ENCODE results near the gene NXPH1.

Gene NXPH1

DNA sequence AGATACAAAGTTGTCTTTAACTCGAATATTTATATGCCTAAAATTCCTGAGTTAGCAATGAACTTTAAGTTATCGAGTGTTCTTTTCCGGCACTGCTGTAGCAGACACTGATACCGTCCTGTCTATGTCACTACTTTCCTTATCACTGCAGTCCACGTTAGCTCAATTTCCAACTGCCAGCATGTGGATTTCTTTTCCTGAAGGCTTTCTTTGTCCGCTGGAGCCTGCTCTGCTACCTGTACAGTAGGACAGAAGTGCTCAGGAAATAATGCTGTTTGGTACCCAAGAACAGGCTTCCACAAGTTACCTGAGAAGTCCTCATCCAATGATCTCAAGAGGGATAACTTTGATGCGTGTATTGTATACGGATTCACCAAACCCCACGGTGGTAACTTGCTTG lies 329.4 kb downstream of the NXPH1 start:
- Histone ChIP-seq H4K20me1 (ENCODE audit: insufficient read depth, low read length) (no peaks in the 10 kb centered on the region), H2AFZ (ENCODE audit: low read depth, low read length) (no peak overlapping the region), H3K27me3 (ENCODE audit: low read depth, low read length) (no peaks in the 10 kb centered on the region), H3K9ac (ENCODE audit: low read length) (no peak overlapping the region), H3K4me1 (ENCODE audit: low read length) (no peaks in the 10 kb centered on the region), H3K79me2 (ENCODE audit: low read length) (no peaks in the 10 kb centered on the region), H3K36me3 (replicated peaks; ENCODE audit: low read depth, low read length) (no peaks in the 10 kb centered on the region), H3K27ac (ENCODE audit: low read length) (no peak overlapping the region), H3K4me3 (ENCODE audit: low read length) (no peak overlapping the region), H3K4me2 (ENCODE audit: low read length) (no peak overlapping the region), H3K9me3 (ENCODE audit: insufficient read depth, low read length) (no peaks in the 10 kb centered on the region)
- TF ChIP-seq EZH2phosphoT487 (IDR thresholded peaks at IDR 0.05; ENCODE audit: low read depth) = no peak
- TF ChIP-seq, protein P1, sequence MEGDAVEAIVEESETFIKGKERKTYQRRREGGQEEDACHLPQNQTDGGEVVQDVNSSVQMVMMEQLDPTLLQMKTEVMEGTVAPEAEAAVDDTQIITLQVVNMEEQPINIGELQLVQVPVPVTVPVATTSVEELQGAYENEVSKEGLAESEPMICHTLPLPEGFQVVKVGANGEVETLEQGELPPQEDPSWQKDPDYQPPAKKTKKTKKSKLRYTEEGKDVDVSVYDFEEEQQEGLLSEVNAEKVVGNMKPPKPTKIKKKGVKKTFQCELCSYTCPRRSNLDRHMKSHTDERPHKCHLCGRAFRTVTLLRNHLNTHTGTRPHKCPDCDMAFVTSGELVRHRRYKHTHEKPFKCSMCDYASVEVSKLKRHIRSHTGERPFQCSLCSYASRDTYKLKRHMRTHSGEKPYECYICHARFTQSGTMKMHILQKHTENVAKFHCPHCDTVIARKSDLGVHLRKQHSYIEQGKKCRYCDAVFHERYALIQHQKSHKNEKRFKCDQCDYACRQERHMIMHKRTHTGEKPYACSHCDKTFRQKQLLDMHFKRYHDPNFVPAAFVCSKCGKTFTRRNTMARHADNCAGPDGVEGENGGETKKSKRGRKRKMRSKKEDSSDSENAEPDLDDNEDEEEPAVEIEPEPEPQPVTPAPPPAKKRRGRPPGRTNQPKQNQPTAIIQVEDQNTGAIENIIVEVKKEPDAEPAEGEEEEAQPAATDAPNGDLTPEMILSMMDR (IDR thresholded peaks at IDR 0.05; ENCODE audit: low read depth, low read length) = no peak

DNA sequence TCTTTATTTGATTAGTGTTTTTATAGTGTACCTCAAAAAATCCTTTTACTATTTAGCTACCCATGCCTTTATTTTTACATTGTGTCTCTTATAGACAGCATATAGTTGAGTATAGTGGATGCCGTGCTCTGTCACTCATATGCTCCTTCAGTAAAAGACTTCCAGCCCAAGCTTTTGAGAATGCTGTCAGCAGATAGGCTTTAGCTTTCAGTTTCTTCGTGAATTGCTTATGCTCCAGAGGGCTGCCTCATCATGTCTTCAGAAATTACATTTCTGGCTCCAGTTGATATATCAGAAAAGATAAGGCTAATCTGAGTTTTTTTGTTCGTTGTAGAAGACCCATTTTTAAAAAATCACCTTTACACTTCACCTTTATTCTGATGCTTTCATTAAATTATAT lies 332.0 kb downstream of the NXPH1 start:
- TF ChIP-seq, protein P1 (IDR thresholded peaks at IDR 0.05; ENCODE audit: low read depth, low read length) = no peak
- no peak for TF ChIP-seq EZH2phosphoT487 (IDR thresholded peaks at IDR 0.05; ENCODE audit: low read depth)
- H4K20me1 ChIP-seq (ENCODE audit: insufficient read depth, low read length) = no peaks in the 10 kb centered on the region
- H3K4me1 ChIP-seq (ENCODE audit: low read length) = no peaks in the 10 kb centered on the region
- no peaks in the 10 kb centered on the region for H3K79me2 ChIP-seq (ENCODE audit: low read length)
- no peaks in the 10 kb centered on the region for H3K9me3 ChIP-seq (ENCODE audit: insufficient read depth, low read length)
- no peak overlapping the region for H2AFZ ChIP-seq (ENCODE audit: low read depth, low read length)
- H3K36me3 ChIP-seq (replicated peaks; ENCODE audit: low read depth, low read length) = no peaks in the 10 kb centered on the region
- no peak overlapping the region for H3K27ac ChIP-seq (ENCODE audit: low read length)
- no peaks in the 10 kb centered on the region for H3K27me3 ChIP-seq (ENCODE audit: low read depth, low read length)
- H3K4me3 ChIP-seq (ENCODE audit: low read length) = no peak overlapping the region
- no peak overlapping the region for H3K4me2 ChIP-seq (ENCODE audit: low read length)
- H3K9ac ChIP-seq (ENCODE audit: low read length) = no peak overlapping the region

DNA sequence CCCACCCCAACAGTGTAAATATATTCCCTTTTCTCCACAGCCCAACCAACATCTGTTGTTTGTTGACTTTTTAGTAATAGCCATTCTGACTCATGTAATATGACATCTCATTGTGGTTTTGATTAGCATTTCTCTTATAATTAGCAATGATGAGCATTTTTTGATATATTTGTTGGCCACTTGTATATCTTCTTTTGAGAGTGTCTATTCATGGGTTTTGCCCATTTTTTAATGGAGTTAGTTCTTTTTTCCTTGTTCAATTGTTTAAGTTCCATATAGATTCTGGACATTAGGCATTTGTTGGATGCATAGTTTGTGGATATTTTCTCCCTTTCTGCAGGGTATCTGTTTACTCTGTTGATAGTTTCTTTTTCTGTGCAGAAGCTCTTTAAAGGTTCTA lies 340.1 kb downstream of the NXPH1 start:
- Histone ChIP-seq H3K4me1 (ENCODE audit: low read length) (no peaks in the 10 kb centered on the region), H3K4me3 (ENCODE audit: low read length) (no peak overlapping the region), H3K36me3 (replicated peaks; ENCODE audit: low read depth, low read length) (no peaks in the 10 kb centered on the region), H3K27ac (ENCODE audit: low read length) (no peak overlapping the region), H2AFZ (ENCODE audit: low read depth, low read length) (no peak overlapping the region), H3K79me2 (ENCODE audit: low read length) (no peaks in the 10 kb centered on the region), H3K4me2 (ENCODE audit: low read length) (no peak overlapping the region), H3K27me3 (ENCODE audit: low read depth, low read length) (no peaks in the 10 kb centered on the region), H3K9ac (ENCODE audit: low read length) (no peak overlapping the region), H3K9me3 (ENCODE audit: insufficient read depth, low read length) (no peaks in the 10 kb centered on the region), H4K20me1 (ENCODE audit: insufficient read depth, low read length) (no peaks in the 10 kb centered on the region)
- TF ChIP-seq EZH2phosphoT487 (IDR thresholded peaks at IDR 0.05; ENCODE audit: low read depth) = no peak
- TF ChIP-seq, protein P1 (IDR thresholded peaks at IDR 0.05; ENCODE audit: low read depth, low read length) = no peak

DNA sequence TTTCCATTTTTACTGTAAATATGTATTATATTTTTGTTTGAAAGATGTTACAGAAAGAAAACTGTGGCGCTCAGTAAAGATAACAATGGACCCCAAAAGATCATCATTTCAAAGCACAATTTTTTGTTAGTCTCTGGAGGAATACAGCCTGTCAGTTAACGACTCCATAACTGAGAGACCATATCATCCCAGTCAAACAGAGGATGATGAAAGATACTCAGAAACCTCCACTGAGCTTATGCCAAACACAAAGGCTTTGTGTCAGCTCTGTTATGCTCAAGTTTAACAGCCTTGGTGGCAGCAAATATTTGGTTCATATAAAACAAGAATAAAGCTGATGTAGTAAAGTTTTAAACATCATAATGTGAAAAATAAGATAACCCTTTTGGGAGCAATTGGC lies 345.1 kb downstream of the NXPH1 start:
- no peaks in the 10 kb centered on the region for H3K4me1 ChIP-seq (ENCODE audit: low read length)
- no peak overlapping the region for H2AFZ ChIP-seq (ENCODE audit: low read depth, low read length)
- H3K79me2 ChIP-seq (ENCODE audit: low read length) = no peaks in the 10 kb centered on the region
- no peaks in the 10 kb centered on the region for H4K20me1 ChIP-seq (ENCODE audit: insufficient read depth, low read length)
- H3K9ac ChIP-seq (ENCODE audit: low read length) = no peak overlapping the region
- no peak overlapping the region for H3K4me2 ChIP-seq (ENCODE audit: low read length)
- H3K4me3 ChIP-seq (ENCODE audit: low read length) = no peak overlapping the region
- no peaks in the 10 kb centered on the region for H3K36me3 ChIP-seq (replicated peaks; ENCODE audit: low read depth, low read length)
- H3K27me3 ChIP-seq (ENCODE audit: low read depth, low read length) = no peaks in the 10 kb centered on the region
- H3K27ac ChIP-seq (ENCODE audit: low read length) = no peak overlapping the region
- H3K9me3 ChIP-seq (ENCODE audit: insufficient read depth, low read length) = no peaks in the 10 kb centered on the region
- TF ChIP-seq EZH2phosphoT487 (IDR thresholded peaks at IDR 0.05; ENCODE audit: low read depth) = no peak
- TF ChIP-seq, protein P1 (IDR thresholded peaks at IDR 0.05; ENCODE audit: low read depth, low read length) = no peak

Measured in OCI-LY3 (cell line).